ENCODE measurements around the gene OGG1.

OGG1 gene

GRCh38 chr3:9703240-9703639 is 46.5 kb upstream of the OGG1 start:
- H3K4ac ChIP-seq (ENCODE audit: low read length): no peak overlapping the region
- H2BK5ac ChIP-seq (ENCODE audit: low read length): no peak overlapping the region
- no peak overlapping the region for H4K8ac ChIP-seq (ENCODE audit: low read depth, low read length)
- no peak overlapping the region for H3K4me2 ChIP-seq (ENCODE audit: insufficient read depth, low read length, poor library complexity, severe bottlenecking)
- peaks cover 5 to 6% of the 10 kb centered on the region in 2 donors for H3K4me1 ChIP-seq (ENCODE audit: control insufficient read depth in 2 of 2, insufficient read depth in 1 of 2, low read depth in 1 of 2, low read length in 2 of 2)
- H2AFZ ChIP-seq (ENCODE audit: low read length): no peak overlapping the region
- H4K91ac ChIP-seq (ENCODE audit: low read depth, low read length, poor library complexity): no peak overlapping the region
- H3K27me3 ChIP-seq (ENCODE audit: control insufficient read depth in 3 of 3, insufficient read depth in 3 of 3, low read depth in 1 of 3, low read length in 3 of 3): peaks cover 0 to 20% (median 17%) of the 10 kb centered on the region in 3 experiments
- H3K14ac ChIP-seq (ENCODE audit: low read length): no peak overlapping the region
- no peak overlapping the region for H3K9ac ChIP-seq (ENCODE audit: low read depth, low read length, poor library complexity)
- no peak overlapping the region for H3K4me3 ChIP-seq (ENCODE audit: low read length in 2 of 2)
- H2BK15ac ChIP-seq (ENCODE audit: low read length): no peak overlapping the region
- no peak overlapping the region for H3K18ac ChIP-seq (ENCODE audit: low read length)
- H2AK5ac ChIP-seq (ENCODE audit: low read depth, low read length): no peak overlapping the region
- no peaks in the 10 kb centered on the region for H3K9me3 ChIP-seq (replicated peaks in 1 of 2; ENCODE audit: control insufficient read depth in 2 of 2, insufficient read depth in 1 of 2, low read depth in 1 of 2, low read length in 2 of 2)
- peaks cover 6 to 22% of the 10 kb centered on the region in 2 donors for H3K36me3 ChIP-seq (replicated peaks in 1 of 2; ENCODE audit: control insufficient read depth in 2 of 2, insufficient read depth in 2 of 2, low read length in 2 of 2)
- no peak for DNase-seq (ENCODE audit: low spot score)
- no peak overlapping the region for H2BK12ac ChIP-seq (ENCODE audit: low read length)
- no peak overlapping the region for H2BK120ac ChIP-seq (ENCODE audit: low read depth, low read length)
- no peak overlapping the region for H3K23ac ChIP-seq (ENCODE audit: low read depth, low read length, poor library complexity)
- no peaks in the 10 kb centered on the region for H3K79me1 ChIP-seq (ENCODE audit: low read depth, low read length)
- no peak overlapping the region for H3K27ac ChIP-seq (replicated peaks; ENCODE audit: low read length)
- WGBS, 2 donors (ENCODE audit: extremely low coverage in 2 of 2, insufficient read length in 2 of 2, insufficient replicate concordance in 1 of 2): no CpG with 5 or more reads among the region's 4 CpGs

GRCh38 chr3:9703736-9704346 is 45.9 kb upstream of the OGG1 start, which contains the start of gene CPNE9:
Gene CPNE9 (plus strand): TSS chr3:9703833. CDS start chr3:9703997, 164 bp downstream.
- Histone ChIP-seq H3K14ac (ENCODE audit: low read length) (no peak within 1 kb of the TSS), H2AFZ (ENCODE audit: low read length) (peak within 1 kb of the TSS; percentile 86), H2AK5ac (ENCODE audit: low read depth, low read length) (no peak within 1 kb of the TSS), H3K18ac (ENCODE audit: low read length) (no peak within 1 kb of the TSS), H2BK12ac (ENCODE audit: low read length) (no peak within 1 kb of the TSS), H4K8ac (ENCODE audit: low read depth, low read length) (no peak within 1 kb of the TSS), H4K91ac (ENCODE audit: low read depth, low read length, poor library complexity) (no peak within 1 kb of the TSS), H3K36me3 (replicated peaks in 1 of 2; ENCODE audit: control insufficient read depth in 2 of 2, insufficient read depth in 2 of 2, low read length in 2 of 2) (peaks cover 4 to 18% of the 10 kb centered on the region in 2 donors), H3K4me2 (ENCODE audit: insufficient read depth, low read length, poor library complexity, severe bottlenecking) (peak within 1 kb of the TSS; percentile 91), H3K4ac (ENCODE audit: low read length) (no peak within 1 kb of the TSS), H3K27ac (replicated peaks; ENCODE audit: low read length) (no peak within 1 kb of the TSS), H3K27me3 (ENCODE audit: control insufficient read depth in 3 of 3, insufficient read depth in 3 of 3, low read depth in 1 of 3, low read length in 3 of 3) (peaks cover 0 to 20% (median 17%) of the 10 kb centered on the region in 3 experiments), H3K4me1 (ENCODE audit: control insufficient read depth in 2 of 2, insufficient read depth in 1 of 2, low read depth in 1 of 2, low read length in 2 of 2) (peaks cover 5 to 6% of the 10 kb centered on the region in 2 donors), H3K9ac (ENCODE audit: low read depth, low read length, poor library complexity) (peak within 1 kb of the TSS; percentile 33), H2BK120ac (ENCODE audit: low read depth, low read length) (no peak within 1 kb of the TSS), H3K9me3 (replicated peaks in 1 of 2; ENCODE audit: control insufficient read depth in 2 of 2, insufficient read depth in 1 of 2, low read depth in 1 of 2, low read length in 2 of 2) (no peaks in the 10 kb centered on the region), H2BK5ac (ENCODE audit: low read length) (no peak within 1 kb of the TSS), H3K79me1 (ENCODE audit: low read depth, low read length) (no peaks in the 10 kb centered on the region), H3K4me3 (ENCODE audit: low read length in 2 of 2) (peak within 1 kb of the TSS; percentile 37 to 73), H3K23ac (ENCODE audit: low read depth, low read length, poor library complexity) (peak within 1 kb of the TSS; percentile 66), H2BK15ac (ENCODE audit: low read length) (no peak within 1 kb of the TSS)
- WGBS, 2 donors (ENCODE audit: extremely low coverage in 2 of 2, insufficient read length in 2 of 2, insufficient replicate concordance in 1 of 2): no CpG with 5 or more reads among the region's 56 CpGs
- DNase-seq (ENCODE audit: low spot score): no peak

GRCh38 chr3:9704347-9705322 is 45.1 kb upstream of the OGG1 start:
- H2BK5ac ChIP-seq (ENCODE audit: low read length): no peak overlapping the region
- H3K23ac ChIP-seq (ENCODE audit: low read depth, low read length, poor library complexity): peak overlapping the region; percentile 66
- peak overlapping the region; percentile 86 for H2AFZ ChIP-seq (ENCODE audit: low read length)
- no peaks in the 10 kb centered on the region for H3K79me1 ChIP-seq (ENCODE audit: low read depth, low read length)
- H4K8ac ChIP-seq (ENCODE audit: low read depth, low read length): no peak overlapping the region
- DNase-seq (ENCODE audit: low spot score): peak; percentile 63
- no peak overlapping the region for H2BK12ac ChIP-seq (ENCODE audit: low read length)
- H3K18ac ChIP-seq (ENCODE audit: low read length): peak overlapping the region; percentile 33
- peaks cover 2 to 4% of the 10 kb centered on the region in 2 donors for H3K4me1 ChIP-seq (ENCODE audit: control insufficient read depth in 2 of 2, insufficient read depth in 1 of 2, low read depth in 1 of 2, low read length in 2 of 2)
- no peak overlapping the region for H2BK120ac ChIP-seq (ENCODE audit: low read depth, low read length)
- H3K9ac ChIP-seq (ENCODE audit: low read depth, low read length, poor library complexity): peak overlapping the region; percentile 33
- H3K4me2 ChIP-seq (ENCODE audit: insufficient read depth, low read length, poor library complexity, severe bottlenecking): peak overlapping the region; percentile 91
- no peak overlapping the region for H4K91ac ChIP-seq (ENCODE audit: low read depth, low read length, poor library complexity)
- H3K4ac ChIP-seq (ENCODE audit: low read length): no peak overlapping the region
- WGBS, 2 donors (ENCODE audit: extremely low coverage in 2 of 2, insufficient read length in 2 of 2, insufficient replicate concordance in 1 of 2): no CpG with 5 or more reads among the region's 62 CpGs
- no peak overlapping the region for H2AK5ac ChIP-seq (ENCODE audit: low read depth, low read length)
- H3K36me3 ChIP-seq (replicated peaks in 1 of 2; ENCODE audit: control insufficient read depth in 2 of 2, insufficient read depth in 2 of 2, low read length in 2 of 2): peaks cover 3 to 15% of the 10 kb centered on the region in 2 donors
- H3K4me3 ChIP-seq (ENCODE audit: low read length in 2 of 2): peak overlapping the region; percentile 37 to 73
- peaks cover 0 to 20% (median 17%) of the 10 kb centered on the region in 3 experiments for H3K27me3 ChIP-seq (ENCODE audit: control insufficient read depth in 3 of 3, insufficient read depth in 3 of 3, low read depth in 1 of 3, low read length in 3 of 3)
- no peaks in the 10 kb centered on the region for H3K9me3 ChIP-seq (replicated peaks in 1 of 2; ENCODE audit: control insufficient read depth in 2 of 2, insufficient read depth in 1 of 2, low read depth in 1 of 2, low read length in 2 of 2)
- H2BK15ac ChIP-seq (ENCODE audit: low read length): no peak overlapping the region
- H3K27ac ChIP-seq (replicated peaks; ENCODE audit: low read length): no peak overlapping the region
- H3K14ac ChIP-seq (ENCODE audit: low read length): no peak overlapping the region

Data from neuronal stem cell (in vitro differentiated cells).